ENCODE data around the gene AXL.

GRCh38 chr19:41198559-41198958 lies 20.5 kb upstream of the AXL start:
- TF ChIP-seq CTCF (IDR thresholded peaks at IDR 0.05) (no peak), POLR2AphosphoS5 (IDR thresholded peaks at IDR 0.05; ENCODE audit: low read depth, low read length) (no peak), TCF7L2 (IDR thresholded peaks at IDR 0.05; ENCODE audit: low read depth, low read length) (no peak)

Measured in Panc1 (cell line).